ENCODE data around the gene MINK1. TPM values are rescaled to one million over a fixed set of nuclear protein-coding genes. Genes with fewer than 3 reads are reported as not detected.

The MINK1 gene
- total RNA-seq, 2 experiments from 2014 or later: 40.6 to 62.5 TPM

DNA sequence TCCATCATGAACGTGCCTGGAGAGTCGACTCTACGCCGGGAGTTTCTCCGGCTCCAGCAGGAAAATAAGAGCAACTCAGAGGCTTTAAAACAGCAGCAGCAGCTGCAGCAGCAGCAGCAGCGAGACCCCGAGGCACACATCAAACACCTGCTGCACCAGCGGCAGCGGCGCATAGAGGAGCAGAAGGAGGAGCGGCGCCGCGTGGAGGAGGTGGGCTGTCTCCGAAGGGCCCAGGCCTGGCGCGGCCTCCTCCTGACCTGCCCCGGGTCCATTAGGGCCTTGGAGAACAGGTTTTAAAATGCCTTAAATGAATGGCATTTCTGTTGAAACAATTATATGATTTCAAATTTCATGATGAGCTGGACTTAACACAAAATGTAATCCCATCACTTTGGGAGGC, 54.4 kb downstream of the MINK1 start:
- POLR2A ChIA-PET: no interaction called here

GRCh38 chr17:4891411-4892410, 58.6 kb downstream of the MINK1 start:
- BruUV-seq (replicated peaks): no TSS peak
- POLR2A ChIA-PET: no interaction called here

More for the DNA sequence above, 54.4 kb downstream of the MINK1 start:
- Histone ChIP-seq H3K4me3 (ENCODE audit: low read depth, low read length, poor library complexity, severe bottlenecking) (no peak overlapping the region), H3K36me3 (ENCODE audit: insufficient read depth, low read length) (peaks cover 47% of the 10 kb centered on the region), H2AFZ (ENCODE audit: low read length) (no peak overlapping the region), H3K27ac (ENCODE audit: low read depth, low read length, poor library complexity, severe bottlenecking) (no peak overlapping the region), H3K9me2 (ENCODE audit: insufficient read depth, low read length) (no peaks in the 10 kb centered on the region), H3K79me2 (ENCODE audit: insufficient read depth, low read depth, low read length) (no peaks in the 10 kb centered on the region), H3K4me1 (ENCODE audit: insufficient read depth, low read length, poor library complexity, severe bottlenecking) (no peaks in the 10 kb centered on the region), H3K9me3 (ENCODE audit: low read length) (no peaks in the 10 kb centered on the region), H4K20me1 (ENCODE audit: insufficient read depth, low read length) (no peaks in the 10 kb centered on the region), H3K4me2 (ENCODE audit: low read length) (no peak overlapping the region)
- DNase-seq (ENCODE audit: low spot score): no peak
- BruUV-seq (replicated peaks): no TSS peak
- CTCF ChIA-PET (ENCODE audit: unreplicated experiment): no interaction called here
- TF ChIP-seq EZH2phosphoT487 (IDR thresholded peaks at IDR 0.05; ENCODE audit: borderline replicate concordance, low read depth, low read length): no peak
- TF ChIP-seq, protein P1, sequence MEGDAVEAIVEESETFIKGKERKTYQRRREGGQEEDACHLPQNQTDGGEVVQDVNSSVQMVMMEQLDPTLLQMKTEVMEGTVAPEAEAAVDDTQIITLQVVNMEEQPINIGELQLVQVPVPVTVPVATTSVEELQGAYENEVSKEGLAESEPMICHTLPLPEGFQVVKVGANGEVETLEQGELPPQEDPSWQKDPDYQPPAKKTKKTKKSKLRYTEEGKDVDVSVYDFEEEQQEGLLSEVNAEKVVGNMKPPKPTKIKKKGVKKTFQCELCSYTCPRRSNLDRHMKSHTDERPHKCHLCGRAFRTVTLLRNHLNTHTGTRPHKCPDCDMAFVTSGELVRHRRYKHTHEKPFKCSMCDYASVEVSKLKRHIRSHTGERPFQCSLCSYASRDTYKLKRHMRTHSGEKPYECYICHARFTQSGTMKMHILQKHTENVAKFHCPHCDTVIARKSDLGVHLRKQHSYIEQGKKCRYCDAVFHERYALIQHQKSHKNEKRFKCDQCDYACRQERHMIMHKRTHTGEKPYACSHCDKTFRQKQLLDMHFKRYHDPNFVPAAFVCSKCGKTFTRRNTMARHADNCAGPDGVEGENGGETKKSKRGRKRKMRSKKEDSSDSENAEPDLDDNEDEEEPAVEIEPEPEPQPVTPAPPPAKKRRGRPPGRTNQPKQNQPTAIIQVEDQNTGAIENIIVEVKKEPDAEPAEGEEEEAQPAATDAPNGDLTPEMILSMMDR (conservative IDR thresholded peaks at IDR 0.05; ENCODE audit: low read length): no peak
- intact Hi-C loops (cut with micrococcal nuclease; ENCODE audit: unreplicated experiment): loop anchor here (5.0 kb wide), 1 partner anchor 320 kb away; no protein-coding TSS in a partner anchor

More at GRCh38 chr17:4891411-4892410, 58.6 kb downstream of the MINK1 start:
- Histone ChIP-seq H3K79me2 (ENCODE audit: insufficient read depth, low read depth, low read length) (no peaks in the 10 kb centered on the region), H3K4me2 (ENCODE audit: low read length) (no peak overlapping the region), H3K9me3 (ENCODE audit: low read length) (no peaks in the 10 kb centered on the region), H3K36me3 (ENCODE audit: insufficient read depth, low read length) (peaks cover 52% of the 10 kb centered on the region), H3K4me3 (ENCODE audit: low read depth, low read length, poor library complexity, severe bottlenecking) (no peak overlapping the region), H2AFZ (ENCODE audit: low read length) (no peak overlapping the region), H3K4me1 (ENCODE audit: insufficient read depth, low read length, poor library complexity, severe bottlenecking) (no peaks in the 10 kb centered on the region), H4K20me1 (ENCODE audit: insufficient read depth, low read length) (no peaks in the 10 kb centered on the region), H3K9me2 (ENCODE audit: insufficient read depth, low read length) (no peaks in the 10 kb centered on the region), H3K27ac (ENCODE audit: low read depth, low read length, poor library complexity, severe bottlenecking) (no peak overlapping the region)
- DNase-seq (ENCODE audit: low spot score): no peak
- intact Hi-C loops (cut with micrococcal nuclease; ENCODE audit: unreplicated experiment): no loop called here
- no peak for TF ChIP-seq EZH2phosphoT487 (IDR thresholded peaks at IDR 0.05; ENCODE audit: borderline replicate concordance, low read depth, low read length)
- TF ChIP-seq, protein P1 (conservative IDR thresholded peaks at IDR 0.05; ENCODE audit: low read length): no peak
- CTCF ChIA-PET (ENCODE audit: unreplicated experiment): interaction anchor here (0.6 kb wide), 1 partner anchor 969 kb away, joined by 4 read pairs; no protein-coding TSS in a partner anchor
